Spleen (tissue), 11 donors: ENCODE results near the gene TBC1D19. TPM values are rescaled to one million over a fixed set of nuclear protein-coding genes. Genes with fewer than 3 reads are reported as not detected.

Experiments used
- DNase-seq: peaks from one replicate; pipeline ENCODE4 v3.0.0-alpha.2; 2020
- H3K27ac ChIP-seq, 8 donors: fragments of 200-600 bp; sonication (generic) in 7 of 8; 1 replicate in 4 of 8; 2 replicates in 4 of 8; pipeline versions ENCODE4 v1.5.0 to v1.8.0; 2016 to 2021; ENCODE audit warnings: inconsistent platforms in 4 of 8, mild to moderate bottlenecking in 4 of 8, moderate library complexity in 1 of 8
- H3K27me3 ChIP-seq, 7 donors: fragments of 200-600 bp; sonication (generic) in 6 of 7; replicated peaks in 1 of 7; 1 replicate in 4 of 7; 2 replicates in 3 of 7; pipeline versions ENCODE4 v1.5.0 to v1.8.0; 2016 to 2021; ENCODE audit warnings: inconsistent platforms in 3 of 7, mild to moderate bottlenecking in 1 of 7
- H3K36me3 ChIP-seq, 6 donors: fragments of 200-600 bp; sonication (generic) in 5 of 6; 1 replicate in 4 of 6; 2 replicates in 2 of 6; pipeline versions ENCODE4 v1.5.0 to v1.8.0; 2016 to 2021; ENCODE audit warnings: inconsistent platforms in 2 of 6
- H3K4me1 ChIP-seq, 6 donors: fragments of 200-600 bp; sonication (generic) in 5 of 6; 1 replicate in 3 of 6; 2 replicates in 3 of 6; pipeline versions ENCODE4 v1.5.0 to v1.8.0; 2016 to 2021; ENCODE audit warnings: inconsistent platforms in 3 of 6
- H3K4me3 ChIP-seq, 8 donors: fragments of 200-600 bp; sonication (generic) in 7 of 8; 1 replicate in 4 of 8; 2 replicates in 4 of 8; pipeline versions ENCODE4 v1.5.0 to v1.8.0; 2016 to 2021; ENCODE audit warnings: inconsistent platforms in 4 of 8, mild to moderate bottlenecking in 4 of 8, moderate library complexity in 2 of 8
- H3K9me3 ChIP-seq, 8 donors: fragments of 200-600 bp; sonication (generic) in 7 of 8; 1 replicate in 4 of 8; 2 replicates in 4 of 8; pipeline versions ENCODE4 v1.5.0 to v1.8.0; 2016 to 2021; ENCODE audit warnings: inconsistent platforms in 4 of 8
- POLR2A ChIP-seq, 3 donors: fragments of 450-650 bp; IDR thresholded peaks; one replicate each; pipeline ENCODE4 v1.5.1; 2017; ENCODE audit warnings: antibody characterized with exemption in 3 of 3, mild to moderate bottlenecking in 1 of 3
- POLR2AphosphoS5 ChIP-seq, 3 donors: sonication (generic); formaldehyde crosslinking; IDR thresholded peaks; one replicate each; pipeline ENCODE4 v1.5.1; 2017; ENCODE audit warnings: antibody characterized with exemption in 3 of 3
- WGBS, 5 donors: extraction: QIAGEN DNeasy Blood & Tissue Kit in 3 of 5; methylation state at CpG; one replicate each; pipeline versions ENCODE4 v1.1.5 to v1.1.7; 2013 to 2018; 5-methylcytosine and 5-hydroxymethylcytosine counted together
- intact Hi-C: fragments of 100-400 bp; cut with DNase I; formaldehyde crosslinking; loops from one replicate; pipeline ENCODE4 v1.15.0; 2023; ENCODE audit warnings: low total_unique reads
- polyA plus RNA-seq, 3 donors: library from polyadenylated mRNA; stranded (reverse); fragments of 200-250 nt; gene quantifications; one replicate each; pipeline ENCODE4 v1.2.1, GENCODE V29; 2013
- total RNA-seq, 7 donors: library from RNA; depleted of rRNA in 3 of 7; stranded (reverse); fragments of >200 nt in 3 of 7; fragmentation: NEBNext Ultra II Directional in 4 of 7; extraction: Animal tissue kit (Norgen Biotek cat#: 25700) in 4 of 7; gene quantifications; one replicate each; pipeline versions ENCODE4 v1.1.0 to v1.2.1, GENCODE V29; 2016 to 2021
- TF ChIP-seq, protein P1 (sequence below), 11 experiments: fragments of 200-600 bp in 7 of 11; fragments of 450-650 bp in 4 of 11; sonication (generic) in 4 of 11; IDR thresholded peaks in 8 of 11; conservative IDR thresholded peaks in 3 of 11; 1 replicate in 7 of 11; 2 replicates in 4 of 11; pipeline versions ENCODE4 v1.4.0 to v1.8.0; 2016 to 2021; ENCODE audit warnings: antibody characterized with exemption in 11 of 11, inconsistent platforms in 4 of 11, mild to moderate bottlenecking in 1 of 11
- donor health status: healthy with polysubstance abuse.
- donor health status: DM: no; HTN: no; CAD: no; lungs with moderate emphysema.
- donor health status: DM: no; HTN: no; CAD: no.
- donor health status: Bipolar disorder and iron deficiency.
- donor health status: healthy.
- donor health status: DM: no; HTN: no; CAD: no.
- donor health status: DM: yes; HTN: yes; CAD: no.

Gene TBC1D19
- total and polyA plus RNA-seq, 10 donors, result 1.1 to 18.0 (median 8.4) TPM

DNA sequence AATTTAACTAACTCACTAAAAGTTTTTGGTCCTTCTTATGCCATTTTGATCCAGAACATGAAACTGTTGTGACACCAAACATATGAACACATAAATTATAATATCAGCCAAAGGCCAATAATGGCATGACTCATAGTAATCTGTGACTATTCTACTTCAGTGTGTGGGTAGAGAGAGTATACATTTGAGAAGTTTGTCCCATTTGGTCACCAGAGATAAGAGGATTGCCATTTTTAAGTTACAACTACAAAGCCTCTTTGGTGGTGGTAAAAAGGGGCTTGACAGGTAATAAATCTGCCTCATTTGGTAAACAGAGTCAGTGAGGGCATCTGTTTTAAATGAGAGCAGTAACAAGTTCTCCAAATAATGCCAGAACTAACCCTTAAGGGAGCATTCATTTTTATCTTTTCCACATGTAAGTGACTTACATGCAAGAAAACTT is 117.9 kb downstream of the TBC1D19 start:
- Histone ChIP-seq H3K4me3 (no peak overlapping the region), H3K4me1 (no peaks in the 10 kb centered on the region), H3K27ac (no peak overlapping the region), H3K36me3 (no peaks in the 10 kb centered on the region), H3K9me3 (peaks cover 0 to 9% (median 2%) of the 10 kb centered on the region in 8 donors), H3K27me3 (no peaks in the 10 kb centered on the region)
- no peak for DNase-seq
- intact Hi-C loops, result no loop called here
- TF ChIP-seq, protein P1, sequence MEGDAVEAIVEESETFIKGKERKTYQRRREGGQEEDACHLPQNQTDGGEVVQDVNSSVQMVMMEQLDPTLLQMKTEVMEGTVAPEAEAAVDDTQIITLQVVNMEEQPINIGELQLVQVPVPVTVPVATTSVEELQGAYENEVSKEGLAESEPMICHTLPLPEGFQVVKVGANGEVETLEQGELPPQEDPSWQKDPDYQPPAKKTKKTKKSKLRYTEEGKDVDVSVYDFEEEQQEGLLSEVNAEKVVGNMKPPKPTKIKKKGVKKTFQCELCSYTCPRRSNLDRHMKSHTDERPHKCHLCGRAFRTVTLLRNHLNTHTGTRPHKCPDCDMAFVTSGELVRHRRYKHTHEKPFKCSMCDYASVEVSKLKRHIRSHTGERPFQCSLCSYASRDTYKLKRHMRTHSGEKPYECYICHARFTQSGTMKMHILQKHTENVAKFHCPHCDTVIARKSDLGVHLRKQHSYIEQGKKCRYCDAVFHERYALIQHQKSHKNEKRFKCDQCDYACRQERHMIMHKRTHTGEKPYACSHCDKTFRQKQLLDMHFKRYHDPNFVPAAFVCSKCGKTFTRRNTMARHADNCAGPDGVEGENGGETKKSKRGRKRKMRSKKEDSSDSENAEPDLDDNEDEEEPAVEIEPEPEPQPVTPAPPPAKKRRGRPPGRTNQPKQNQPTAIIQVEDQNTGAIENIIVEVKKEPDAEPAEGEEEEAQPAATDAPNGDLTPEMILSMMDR (IDR thresholded peaks at IDR 0.05 in 8 of 11, conservative IDR thresholded peaks at IDR 0.05 in 3 of 11), result no peak
- no peak for TF ChIP-seq POLR2AphosphoS5 (IDR thresholded peaks at IDR 0.05)
- no peak for TF ChIP-seq POLR2A (IDR thresholded peaks at IDR 0.05)

DNA sequence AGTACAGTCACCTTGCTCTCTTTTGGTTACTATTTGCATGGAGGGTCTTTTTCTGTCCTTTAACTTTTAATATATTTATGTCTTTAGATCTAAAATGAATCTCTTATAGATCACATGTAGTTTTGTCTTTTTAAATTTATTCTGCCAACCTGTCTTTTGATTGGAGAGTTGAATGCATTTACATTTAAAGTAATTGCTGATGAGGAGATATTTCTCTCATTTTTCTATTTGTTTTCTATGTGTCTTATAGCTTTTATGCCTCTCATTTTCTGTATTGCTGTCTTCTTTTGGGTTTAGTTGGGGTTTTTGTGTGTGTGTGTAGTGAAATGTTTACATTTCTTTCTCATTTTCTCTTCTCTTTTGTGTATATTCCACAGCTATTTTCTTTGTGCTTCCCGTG is 123.5 kb downstream of the TBC1D19 start:
- TF ChIP-seq POLR2A (IDR thresholded peaks at IDR 0.05) (no peak), POLR2AphosphoS5 (IDR thresholded peaks at IDR 0.05) (no peak)
- TF ChIP-seq, protein P1 (IDR thresholded peaks at IDR 0.05 in 8 of 11, conservative IDR thresholded peaks at IDR 0.05 in 3 of 11), result no peak
- Histone ChIP-seq H3K27me3 (no peaks in the 10 kb centered on the region), H3K4me3 (no peak overlapping the region), H3K27ac (no peak overlapping the region), H3K4me1 (peaks cover 0 to 10% (median 0%) of the 10 kb centered on the region in 6 donors), H3K9me3 (peaks cover 0 to 15% (median 11%) of the 10 kb centered on the region in 8 donors), H3K36me3 (no peaks in the 10 kb centered on the region)
- intact Hi-C loops, result no loop called here
- 92 to 100% (median 98%) methylated on average over 1 of the region's 1 CpG for WGBS, 5 donors
- no peak for DNase-seq

DNA sequence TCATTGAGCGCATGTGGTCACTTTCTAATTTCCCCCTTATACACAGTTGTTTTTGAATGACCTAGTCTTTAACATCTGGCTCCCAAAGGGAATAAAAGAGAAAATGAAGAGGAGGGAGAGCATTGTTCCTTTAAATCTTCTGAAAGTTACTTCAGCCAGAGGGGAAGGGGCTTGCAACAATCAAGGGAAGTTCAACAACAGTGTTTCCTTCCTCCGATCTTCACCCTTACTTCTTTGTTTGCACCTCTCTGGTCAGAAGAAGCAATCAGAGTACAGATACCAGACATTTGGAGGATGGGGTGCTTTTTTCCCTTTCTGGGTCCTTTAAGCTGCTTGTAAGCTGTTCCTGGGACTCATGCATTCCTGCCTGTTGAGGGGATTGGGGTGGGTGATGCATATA is 125.4 kb downstream of the TBC1D19 start:
- peak overlapping the region in 1 of 8 donors; percentile 7 for H3K4me3 ChIP-seq
- 66 to 77% (median 75%) methylated on average over 2 of the region's 2 CpGs for WGBS, 5 donors
- intact Hi-C loops, result no loop called here
- H3K27me3 ChIP-seq, result no peaks in the 10 kb centered on the region
- TF ChIP-seq POLR2AphosphoS5 (IDR thresholded peaks at IDR 0.05) (no peak), POLR2A (IDR thresholded peaks at IDR 0.05) (no peak)
- TF ChIP-seq, protein P1 (IDR thresholded peaks at IDR 0.05 in 8 of 11, conservative IDR thresholded peaks at IDR 0.05 in 3 of 11), result no peak
- peak overlapping the region in 2 of 8 donors; percentile 13 to 20 for H3K27ac ChIP-seq
- DNase-seq, result no peak
- peaks cover 0 to 10% (median 0%) of the 10 kb centered on the region in 6 donors for H3K4me1 ChIP-seq
- peaks cover 0 to 15% (median 11%) of the 10 kb centered on the region in 8 donors for H3K9me3 ChIP-seq
- no peaks in the 10 kb centered on the region for H3K36me3 ChIP-seq

DNA sequence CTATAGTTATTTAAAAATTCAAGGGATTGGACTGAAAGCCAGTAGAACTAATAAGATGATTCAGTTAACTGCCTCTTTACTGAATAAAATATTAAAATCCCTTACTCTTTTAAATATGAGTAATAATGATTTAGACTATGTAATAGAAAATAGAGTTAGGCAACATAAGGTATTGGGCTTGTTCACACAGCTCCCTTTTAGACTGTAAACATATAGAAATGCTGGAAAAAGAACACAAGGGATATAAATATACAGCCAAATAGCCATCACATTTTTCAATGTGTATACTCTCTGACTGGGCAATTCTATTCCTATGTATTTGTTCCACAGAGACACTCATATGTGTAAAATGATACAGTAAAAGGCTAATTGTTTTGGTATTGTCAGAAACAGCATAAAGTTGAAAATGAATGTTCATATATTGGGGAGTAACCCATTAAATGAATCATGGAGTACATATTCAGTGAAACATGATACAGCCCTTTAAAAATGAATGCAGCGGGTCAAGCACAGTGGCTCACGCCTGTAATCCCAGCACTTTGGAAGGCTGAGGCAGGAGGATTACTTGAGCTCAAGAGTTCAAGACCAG is 129.8 kb downstream of the TBC1D19 start:
- intact Hi-C loops, result no loop called here
- no peak for DNase-seq
- no peak for TF ChIP-seq POLR2A (IDR thresholded peaks at IDR 0.05)
- TF ChIP-seq POLR2AphosphoS5 (IDR thresholded peaks at IDR 0.05), result no peak
- TF ChIP-seq, protein P1 (IDR thresholded peaks at IDR 0.05 in 8 of 11, conservative IDR thresholded peaks at IDR 0.05 in 3 of 11), result no peak

More for the DNA sequence above, 129.8 kb downstream of the TBC1D19 start:
- Histone ChIP-seq H3K27ac (no peak overlapping the region), H3K4me1 (peaks cover 0 to 10% (median 0%) of the 10 kb centered on the region in 6 donors), H3K27me3 (no peaks in the 10 kb centered on the region), H3K4me3 (no peak overlapping the region), H3K36me3 (no peaks in the 10 kb centered on the region), H3K9me3 (peaks cover 0 to 3% (median under 1%) of the 10 kb centered on the region in 8 donors)
- WGBS, 5 donors, result 96 to 99% (median 96%) methylated on average over 2 of the region's 2 CpGs
